Stimulated activated naive B cell treated with anti-CD40 and anti-IgM and Interleukin-4, amounts not matched to agents 10 μg/mL and 1 μg/mL and 100 μg/mL, for 72 hours (primary cell): ENCODE data around the gene C12orf60.
"Not testable (repeated sequence)": the region's sequence is repeated elsewhere in the genome, so short reads cannot be mapped to it uniquely, and the experiment has no call there.

ENCODE experiments used
- ATAC-seq, 2 donors: fragments of 150-1000 bp; cut with Tn5 transposase; replicated peaks; 2 replicates each; pipeline ENCODE4 v1.10.0; 2021; ENCODE audit warnings: moderate library complexity in 1 of 2
- DNase-seq: peaks from one replicate; pipeline ENCODE4 v3.0.0; 2021
- H3K27ac Mint-ChIP-seq: one replicate; pipeline ENCODE4 v1.8.0; 2022; ENCODE audit warnings: mild to moderate bottlenecking, mixed read lengths
- H3K27me3 Mint-ChIP-seq, 2 donors: one replicate each; pipeline ENCODE4 v1.8.0; 2022; ENCODE audit warnings: mixed read lengths in 2 of 2
- H3K36me3 Mint-ChIP-seq, 2 donors: one replicate each; pipeline ENCODE4 v1.8.0; 2022; ENCODE audit warnings: mixed read lengths in 2 of 2, mild to moderate bottlenecking in 1 of 2
- H3K4me1 Mint-ChIP-seq, 2 donors: one replicate each; pipeline ENCODE4 v1.8.0; 2022; ENCODE audit warnings: mixed read lengths in 2 of 2, mild to moderate bottlenecking in 1 of 2
- H3K4me3 Mint-ChIP-seq, 2 donors: one replicate each; pipeline ENCODE4 v1.8.0; 2022; ENCODE audit warnings: mild to moderate bottlenecking in 2 of 2, mixed read lengths in 2 of 2, moderate library complexity in 1 of 2
- H3K9me3 Mint-ChIP-seq, 2 donors: one replicate each; pipeline ENCODE4 v1.8.0; 2022; ENCODE audit warnings: mixed read lengths in 2 of 2, mild to moderate bottlenecking in 1 of 2

C12orf60 gene, protein sequence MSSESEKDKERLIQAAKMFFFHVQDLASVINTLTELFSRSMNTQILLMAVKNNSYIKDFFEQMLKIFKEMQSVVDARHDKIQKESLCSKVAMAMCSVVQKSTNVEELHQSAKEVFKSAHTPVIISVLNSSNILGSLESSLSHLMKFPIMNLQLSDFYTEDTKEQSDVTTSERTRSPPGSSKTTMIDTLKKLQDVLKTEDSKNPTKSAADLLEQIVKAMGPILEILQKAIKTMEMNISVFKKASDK

DNA sequence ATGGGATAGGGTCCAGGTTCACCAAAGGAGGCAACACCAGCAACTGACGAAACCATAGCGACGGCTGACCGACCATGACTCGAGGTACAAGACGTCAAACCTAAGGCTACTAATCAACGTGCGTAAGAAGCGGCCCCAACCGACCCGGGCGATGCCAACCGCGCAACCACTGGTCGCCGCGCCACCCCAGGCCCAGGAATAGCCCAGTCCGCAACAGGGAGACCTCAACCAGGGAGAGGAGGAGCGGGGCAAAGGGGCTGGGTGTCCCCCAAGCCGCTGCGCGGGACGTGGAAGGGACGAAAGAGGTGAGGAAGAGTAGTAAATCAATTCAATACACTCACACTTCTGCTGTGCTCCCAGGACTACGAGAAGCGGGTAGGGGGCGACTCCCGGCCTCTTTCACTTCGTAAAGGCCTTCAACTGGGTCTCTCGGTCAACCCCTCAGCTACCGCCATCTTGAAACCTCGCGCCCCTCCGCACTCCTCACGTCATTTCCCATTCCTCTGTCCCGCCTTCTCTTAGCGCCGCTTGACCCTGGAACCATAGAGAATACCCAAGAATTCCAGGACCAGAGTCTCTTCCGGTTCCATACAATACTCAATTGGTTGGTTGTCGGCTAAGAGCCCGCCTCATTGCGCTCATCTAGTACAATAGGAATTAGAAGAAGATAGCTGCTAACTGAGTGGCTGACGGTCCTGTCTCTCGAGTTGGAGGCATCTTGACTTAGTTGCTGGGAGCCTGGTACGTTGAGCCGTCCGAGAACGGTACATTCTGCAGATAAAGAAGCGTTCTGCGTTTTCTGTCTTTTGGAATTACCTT, at the start of gene C12orf60, which contains the start of gene WBP11:
Gene C12orf60 (plus strand): TSS at position 660 of the 819 bp plus-strand sequence. CDS start 19,266 bp downstream, outside the sequence.
Gene WBP11 (minus strand): TSS at position 468 of the 819 bp plus-strand sequence. CDS start 2,095 bp downstream, outside the sequence.
- H3K4me3 Mint-ChIP-seq, result no peak within 1 kb of the TSS
- ATAC-seq (peak; percentile 97), DNase-seq (peak; percentile 90)
- H3K27ac Mint-ChIP-seq, result no peak within 1 kb of the TSS
- H3K9me3 Mint-ChIP-seq, result no peaks in the 10 kb centered on the region
- H3K27me3 Mint-ChIP-seq, result no peaks in the 10 kb centered on the region
- H3K4me1 Mint-ChIP-seq, result peaks cover 6 to 7% of the 10 kb centered on the region in 2 donors
- H3K36me3 Mint-ChIP-seq, result peaks cover 8 to 12% of the 10 kb centered on the region in 2 donors

DNA sequence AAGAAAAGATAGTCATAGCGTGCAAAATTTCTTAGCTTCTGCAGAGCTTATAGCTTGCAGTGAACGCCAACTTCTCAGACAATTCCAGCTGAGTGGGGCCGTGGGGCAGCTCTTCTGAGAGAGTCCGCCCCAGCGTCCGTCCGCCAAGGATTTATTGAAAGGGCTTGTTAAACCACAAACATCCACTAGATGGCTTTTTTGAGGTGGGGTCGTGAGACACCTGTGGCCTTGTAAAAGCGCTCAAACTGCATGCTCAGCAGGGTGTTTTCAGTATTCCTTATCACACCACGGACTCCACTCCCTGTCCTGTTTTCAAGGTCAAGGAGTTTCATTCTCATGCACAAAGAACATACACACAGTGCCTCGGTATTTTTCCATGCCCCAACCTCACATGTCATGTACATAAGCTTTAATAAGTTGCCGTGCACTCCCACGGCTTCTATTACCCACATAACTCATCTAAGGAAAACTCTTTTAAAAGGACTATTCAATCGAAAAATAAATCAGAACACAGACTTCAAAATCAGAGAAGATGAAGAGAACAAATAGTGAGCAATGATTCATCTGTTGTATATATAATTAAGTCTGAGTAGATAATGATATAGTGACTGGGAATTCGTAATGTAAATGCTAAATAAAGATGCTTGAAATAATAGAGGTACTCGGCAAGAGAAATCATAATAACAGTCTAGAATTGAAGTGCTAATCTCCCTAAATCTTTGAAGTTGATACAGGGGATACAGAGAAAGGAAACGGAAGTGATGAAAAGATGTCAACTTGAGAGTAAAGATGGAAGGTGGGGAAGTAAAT, 46.9 kb upstream of the C12orf60 start:
- peaks cover 6 to 8% of the 10 kb centered on the region in 2 donors for H3K9me3 Mint-ChIP-seq
- peaks cover 27 to 42% of the 10 kb centered on the region in 2 donors for H3K36me3 Mint-ChIP-seq
- DNase-seq (no peak), ATAC-seq (no peak)
- H3K4me1 Mint-ChIP-seq, result peaks cover 10 to 12% of the 10 kb centered on the region in 2 donors
- no peaks in the 10 kb centered on the region for H3K27me3 Mint-ChIP-seq
- no peak overlapping the region for H3K27ac Mint-ChIP-seq
- no peak overlapping the region for H3K4me3 Mint-ChIP-seq

DNA sequence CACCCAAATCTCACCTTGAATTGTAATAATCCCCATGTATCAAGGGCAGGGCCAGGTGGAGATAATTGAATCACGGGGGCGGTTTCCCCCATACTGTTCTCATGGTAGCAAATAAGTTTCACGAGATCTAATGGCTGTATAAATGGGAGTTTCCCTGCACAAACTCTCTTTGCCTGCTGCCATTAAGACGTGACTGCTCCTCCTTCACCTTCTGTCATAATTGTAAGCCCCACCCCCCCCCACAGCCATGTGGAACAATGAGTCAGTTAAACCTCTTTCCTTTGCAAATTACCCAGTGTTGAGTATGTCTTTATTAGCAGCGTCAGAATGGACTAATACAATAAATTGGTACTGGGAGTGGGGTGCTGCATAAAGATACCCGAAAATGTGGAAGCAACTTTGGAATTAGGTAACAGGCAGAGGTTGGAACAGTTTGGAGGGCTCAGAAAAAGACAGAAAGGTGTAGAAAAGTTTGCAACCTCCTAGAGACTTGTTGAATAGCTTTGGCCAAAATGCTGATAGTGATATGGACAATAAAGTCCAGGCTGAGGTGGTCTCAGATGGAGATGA, 43.7 kb upstream of the C12orf60 start:
- DNase-seq, H3K27me3 Mint-ChIP-seq, H3K4me3 Mint-ChIP-seq, ATAC-seq: not testable (repeated sequence)
- Mint-ChIP-seq H3K27ac (peak overlapping the region; percentile 2), H3K4me1 (peaks cover 11 to 12% of the 10 kb centered on the region in 2 donors), H3K9me3 (peaks cover 10 to 15% of the 10 kb centered on the region in 2 donors), H3K36me3 (peaks cover 38 to 55% of the 10 kb centered on the region in 2 donors)

DNA sequence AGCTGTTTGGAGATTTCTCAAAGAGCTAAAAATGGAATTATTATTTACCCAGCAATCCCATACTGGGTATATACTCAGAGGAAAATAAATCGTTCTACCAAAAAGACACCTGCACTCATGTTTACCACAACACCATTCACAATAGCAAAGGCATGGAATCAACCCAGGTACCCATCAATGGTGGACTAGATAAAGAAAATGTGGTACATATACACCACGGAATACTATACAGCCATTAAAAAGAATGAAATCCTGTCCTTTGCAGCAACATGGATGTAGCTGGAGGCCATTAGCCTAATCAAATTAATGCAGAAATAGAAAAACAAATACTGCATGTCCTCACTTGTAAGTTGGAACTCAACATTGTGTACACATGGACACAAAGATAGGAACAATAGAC, 38.1 kb upstream of the C12orf60 start:
- Mint-ChIP-seq H3K36me3 (peaks cover 66 to 82% of the 10 kb centered on the region in 2 donors), H3K9me3 (peaks cover 9 to 12% of the 10 kb centered on the region in 2 donors), H3K27me3 (no peaks in the 10 kb centered on the region), H3K4me1 (peaks cover 19 to 26% of the 10 kb centered on the region in 2 donors), H3K27ac (no peak overlapping the region), H3K4me3 (no peak overlapping the region)
- no peak for DNase-seq
- no peak for ATAC-seq

DNA sequence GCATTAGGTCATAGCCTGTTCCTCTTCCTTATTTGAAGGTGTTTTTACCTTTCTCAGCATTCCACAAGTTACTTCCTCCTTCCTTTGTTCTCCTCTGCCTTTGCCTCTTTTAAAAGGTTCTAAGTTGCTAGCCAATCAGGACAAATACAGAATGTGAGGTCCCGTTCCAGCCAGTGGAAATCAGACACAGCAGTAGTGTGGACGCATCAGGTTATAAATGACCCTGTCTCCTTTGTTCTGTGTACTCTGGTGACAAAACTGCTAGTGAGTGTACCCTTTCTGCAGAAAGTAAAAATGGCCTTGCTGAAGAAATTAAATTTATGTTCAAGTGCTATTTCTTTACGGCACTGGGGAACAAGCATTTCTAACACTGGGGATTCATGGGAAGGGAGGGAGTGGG, 37.5 kb upstream of the C12orf60 start:
- not testable (repeated sequence) for ATAC-seq, H3K27me3 Mint-ChIP-seq, H3K27ac Mint-ChIP-seq, H3K4me3 Mint-ChIP-seq, DNase-seq
- peaks cover 64 to 82% of the 10 kb centered on the region in 2 donors for H3K36me3 Mint-ChIP-seq
- peaks cover 9 to 12% of the 10 kb centered on the region in 2 donors for H3K9me3 Mint-ChIP-seq
- peaks cover 23 to 30% of the 10 kb centered on the region in 2 donors for H3K4me1 Mint-ChIP-seq

DNA sequence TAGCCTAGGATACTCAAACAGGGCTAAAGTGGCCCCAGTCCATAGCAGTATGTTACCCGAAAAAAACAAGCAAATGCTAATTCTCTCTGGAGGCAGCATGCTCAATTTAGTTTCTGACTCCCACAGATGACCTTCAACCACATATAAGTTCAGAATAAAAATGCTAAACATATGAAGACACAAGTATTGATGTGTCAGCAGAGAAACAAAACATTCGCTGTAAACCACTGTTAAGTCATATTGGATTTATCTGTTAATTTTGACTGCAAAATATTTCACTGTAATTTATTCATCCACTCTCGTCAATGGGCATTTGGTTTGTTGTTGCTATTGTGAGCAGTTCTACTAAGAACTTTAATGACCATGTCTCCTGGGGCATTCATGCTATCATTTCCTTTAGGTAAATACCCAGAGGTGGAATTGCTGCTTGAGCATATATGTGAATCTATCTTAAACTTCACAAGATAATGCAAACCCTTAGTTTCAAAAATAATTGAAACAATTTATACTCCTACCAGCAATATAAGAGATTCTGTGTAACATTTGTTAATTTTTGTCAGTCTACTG, 36.7 kb upstream of the C12orf60 start:
- Mint-ChIP-seq H3K9me3 (peaks cover 8% of the 10 kb centered on the region in 2 donors), H3K36me3 (peaks cover 56 to 76% of the 10 kb centered on the region in 2 donors), H3K4me1 (peaks cover 24 to 35% of the 10 kb centered on the region in 2 donors), H3K4me3 (no peak overlapping the region), H3K27me3 (peaks cover 0 to 3% of the 10 kb centered on the region in 2 donors), H3K27ac (no peak overlapping the region)
- DNase-seq, result no peak
- no peak for ATAC-seq

DNA sequence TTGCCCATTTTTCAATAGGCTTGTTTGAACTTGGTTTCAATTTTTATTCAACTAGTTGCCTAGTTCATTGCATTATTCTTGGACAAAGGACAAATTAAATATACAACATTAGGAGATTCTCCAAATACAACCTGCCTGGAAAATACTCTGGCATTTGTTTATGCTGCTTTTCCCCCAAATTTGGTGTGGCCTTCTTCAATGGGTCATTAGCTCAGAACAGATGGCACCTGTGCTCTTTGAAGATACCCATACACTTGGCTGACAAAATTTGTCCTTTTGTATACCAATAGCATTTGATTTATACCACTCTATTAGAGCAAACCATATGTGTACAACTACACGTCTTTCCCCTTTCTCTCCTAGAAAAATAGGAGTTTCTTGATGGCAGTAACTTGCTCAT, 35.9 kb upstream of the C12orf60 start:
- H3K27me3 Mint-ChIP-seq, result peaks cover 0 to 3% of the 10 kb centered on the region in 2 donors
- peaks cover 26 to 41% of the 10 kb centered on the region in 2 donors for H3K4me1 Mint-ChIP-seq
- DNase-seq (no peak), ATAC-seq (no peak)
- H3K36me3 Mint-ChIP-seq, result peaks cover 48 to 67% of the 10 kb centered on the region in 2 donors
- peaks cover 4 to 7% of the 10 kb centered on the region in 2 donors for H3K9me3 Mint-ChIP-seq
- no peak overlapping the region for H3K4me3 Mint-ChIP-seq
- H3K27ac Mint-ChIP-seq, result no peak overlapping the region

DNA sequence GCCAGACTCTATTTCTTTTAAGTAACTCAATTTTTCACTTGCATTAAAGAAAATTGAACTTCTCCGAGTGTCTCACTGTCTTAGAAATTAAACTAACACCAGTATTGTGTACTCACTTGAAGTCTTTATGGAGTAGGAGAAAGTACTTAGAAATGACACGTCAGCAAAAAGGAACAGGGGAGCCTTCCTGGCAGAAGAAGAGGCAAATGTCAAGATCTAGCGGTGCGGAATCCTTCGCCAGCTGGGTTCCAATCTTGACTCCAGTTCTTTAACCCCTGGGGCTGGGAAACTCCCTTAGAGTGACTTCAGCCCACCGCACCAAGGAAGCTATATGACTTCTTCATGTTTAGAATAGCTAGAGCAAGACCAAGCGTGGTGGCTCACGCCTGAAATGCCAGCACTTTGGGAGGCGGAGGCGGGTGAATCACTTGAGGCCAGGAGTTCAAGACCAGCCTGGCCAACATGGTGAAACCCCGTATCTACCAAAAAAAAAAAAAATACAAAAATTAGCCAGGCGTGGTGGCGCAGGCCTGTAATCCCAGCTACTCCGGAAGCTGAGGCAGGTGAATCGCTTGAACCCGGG, 34.6 kb upstream of the C12orf60 start:
- no peak for ATAC-seq
- Mint-ChIP-seq H3K4me1 (peaks cover 25 to 45% of the 10 kb centered on the region in 2 donors), H3K9me3 (peaks cover 4 to 6% of the 10 kb centered on the region in 2 donors), H3K27me3 (peaks cover 0 to 3% of the 10 kb centered on the region in 2 donors), H3K27ac (peak overlapping the region; percentile 99), H3K4me3 (peak overlapping the region; percentile 89 to 98), H3K36me3 (peaks cover 45 to 65% of the 10 kb centered on the region in 2 donors)
- DNase-seq, result peak; percentile 18

DNA sequence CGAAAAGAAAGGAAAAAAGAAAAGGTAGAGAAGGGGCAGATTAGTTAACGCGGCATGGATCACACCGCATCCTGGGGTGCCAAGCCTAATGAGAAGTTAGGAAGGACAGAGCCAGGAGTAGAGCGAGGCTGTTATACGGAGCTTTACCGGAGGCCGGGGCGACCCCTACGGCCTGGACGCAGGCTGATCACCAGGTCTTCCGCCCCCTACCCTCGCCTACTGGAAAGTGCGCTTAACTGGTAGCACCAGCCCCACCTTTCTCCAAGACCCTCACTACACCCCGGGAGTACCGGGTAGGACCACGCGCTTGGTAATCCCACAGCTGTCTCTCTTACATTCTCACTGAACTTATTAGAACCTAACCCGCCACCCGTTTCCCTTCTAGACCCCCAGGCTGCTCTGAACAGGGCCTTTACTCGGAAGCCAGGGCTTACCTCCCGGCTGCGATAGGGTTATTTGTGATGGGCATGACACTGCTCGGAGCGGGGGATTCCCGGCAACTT, 34.0 kb upstream of the C12orf60 start:
- Mint-ChIP-seq H3K36me3 (peaks cover 48 to 65% of the 10 kb centered on the region in 2 donors), H3K27ac (peak overlapping the region; percentile 99), H3K27me3 (peaks cover 0 to 3% of the 10 kb centered on the region in 2 donors), H3K4me3 (peak overlapping the region; percentile 89 to 98), H3K4me1 (peaks cover 28 to 51% of the 10 kb centered on the region in 2 donors), H3K9me3 (peaks cover 4 to 5% of the 10 kb centered on the region in 2 donors)
- ATAC-seq (peak; percentile 0 to 1), DNase-seq (no peak)

DNA sequence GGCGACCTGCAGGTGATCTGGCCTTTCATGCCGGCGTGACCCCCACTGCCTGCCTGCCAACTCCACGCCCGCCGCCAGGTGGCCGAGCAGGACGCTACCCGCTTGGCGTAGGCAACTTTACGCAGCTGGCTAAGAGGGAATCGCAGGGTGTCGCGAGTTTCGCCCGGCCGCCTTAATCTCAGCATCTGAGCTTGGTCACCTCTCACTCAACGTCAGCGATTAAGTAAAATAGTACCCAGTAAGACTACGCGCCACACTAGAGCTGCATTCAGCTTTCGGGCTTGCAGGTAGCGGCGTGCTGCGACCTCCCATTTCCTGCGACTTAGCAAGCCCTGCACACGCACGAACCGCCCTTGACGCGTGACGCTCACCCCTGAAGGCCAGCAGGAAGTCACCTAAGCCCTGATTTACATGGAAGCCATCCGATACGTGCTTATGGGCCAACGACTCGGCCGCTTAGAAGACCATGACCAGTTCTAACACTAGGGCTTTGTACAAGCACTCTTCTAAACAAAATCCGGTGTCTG, 33.4 kb upstream of the C12orf60 start:
- peaks cover 33 to 56% of the 10 kb centered on the region in 2 donors for H3K4me1 Mint-ChIP-seq
- DNase-seq, result peak; percentile 92
- peaks cover 4 to 5% of the 10 kb centered on the region in 2 donors for H3K9me3 Mint-ChIP-seq
- H3K36me3 Mint-ChIP-seq, result peaks cover 47 to 61% of the 10 kb centered on the region in 2 donors
- ATAC-seq, result peak; percentile 61 to 67
- peaks cover 0 to 3% of the 10 kb centered on the region in 2 donors for H3K27me3 Mint-ChIP-seq
- H3K4me3 Mint-ChIP-seq, result peak overlapping the region; percentile 89 to 98
- H3K27ac Mint-ChIP-seq, result peak overlapping the region; percentile 99

DNA sequence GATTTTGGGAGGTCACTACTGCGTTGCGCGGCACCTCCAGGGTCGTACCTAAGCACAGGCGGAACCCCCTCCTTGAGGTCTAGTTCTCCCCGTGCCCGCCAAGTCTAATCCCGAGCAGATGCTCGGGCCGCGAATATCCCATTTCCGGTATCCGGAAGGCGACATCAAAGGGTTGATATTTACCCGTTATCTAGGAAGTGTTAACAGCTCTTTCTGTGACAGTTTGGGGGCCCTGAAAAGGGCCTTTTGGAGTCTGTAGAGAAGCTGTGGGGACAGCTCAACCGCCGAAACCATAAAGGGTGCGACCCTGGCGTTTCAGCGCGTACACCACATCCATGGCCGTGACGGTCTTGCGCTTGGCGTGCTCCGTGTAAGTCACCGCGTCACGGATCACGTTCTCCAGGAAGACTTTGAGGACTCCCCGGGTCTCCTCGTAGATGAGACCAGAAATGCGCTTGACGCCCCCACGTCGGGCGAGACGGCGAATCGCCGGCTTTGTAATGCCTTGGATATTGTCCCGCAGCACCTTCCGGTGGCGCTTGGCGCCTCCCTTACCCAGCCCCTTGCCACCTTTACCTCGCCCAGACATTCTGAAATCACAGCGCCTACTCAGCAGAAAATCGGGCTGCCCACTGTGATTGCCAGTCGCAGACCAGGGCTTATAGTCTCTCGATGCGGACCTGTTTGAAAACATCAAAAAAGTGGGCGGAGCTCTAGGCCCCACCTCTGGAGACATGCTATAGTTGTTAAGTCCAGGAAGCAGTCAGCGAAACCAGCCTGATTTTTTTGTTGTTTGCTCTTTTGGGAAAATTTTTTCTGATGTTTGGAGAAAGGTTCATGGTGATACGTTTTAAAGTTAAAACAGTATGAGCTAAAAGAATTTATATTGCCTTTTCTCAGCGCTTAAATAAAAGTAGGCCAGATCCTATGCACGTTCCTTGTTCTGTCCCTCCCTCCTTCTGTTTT, 32.7 kb upstream of the C12orf60 start:
- DNase-seq (peak; percentile 95), ATAC-seq (peak; percentile 35 to 49)
- peaks cover 0 to 3% of the 10 kb centered on the region in 2 donors for H3K27me3 Mint-ChIP-seq
- peak overlapping the region; percentile 99 for H3K27ac Mint-ChIP-seq
- H3K4me1 Mint-ChIP-seq, result peaks cover 35 to 64% of the 10 kb centered on the region in 2 donors
- peaks cover 41 to 54% of the 10 kb centered on the region in 2 donors for H3K36me3 Mint-ChIP-seq
- H3K9me3 Mint-ChIP-seq, result peaks cover 2 to 3% of the 10 kb centered on the region in 2 donors
- H3K4me3 Mint-ChIP-seq, result peak overlapping the region; percentile 89 to 98
